ENCODE results near the gene GIMD1. TPM values are rescaled to one million over a fixed set of nuclear protein-coding genes. Genes with fewer than 3 reads are reported as not detected.

GIMD1 gene
- total RNA-seq, 1 experiment from 2014 or later = not detected

DNA sequence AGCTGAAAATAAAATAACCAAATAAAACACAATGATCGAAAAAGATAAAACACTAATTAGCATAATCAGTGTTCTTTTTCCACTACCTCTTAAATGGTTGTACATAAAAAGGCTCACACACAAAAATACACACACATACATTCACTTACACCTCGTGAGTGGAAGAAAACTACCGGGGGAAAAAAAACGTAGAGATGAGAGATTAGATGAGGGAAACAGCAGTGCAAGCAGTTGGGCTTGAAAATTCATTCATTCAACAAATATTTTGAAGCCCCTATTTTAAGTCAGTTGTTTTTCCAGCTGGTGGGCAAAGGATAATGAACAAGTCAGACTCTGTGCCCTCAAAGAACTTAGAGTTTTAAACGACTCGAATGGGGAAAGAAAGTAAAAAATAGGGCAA is 53.6 kb downstream of the GIMD1 start:
- peak overlapping the region; percentile 91 for H3K27ac ChIP-seq
- H3K9me2 ChIP-seq (ENCODE audit: insufficient read depth) = no peaks in the 10 kb centered on the region
- peaks cover 12% of the 10 kb centered on the region; the same call in 1 of the 2 replicates for H3F3A ChIP-seq (ENCODE audit: insufficient read depth, low read depth)

DNA sequence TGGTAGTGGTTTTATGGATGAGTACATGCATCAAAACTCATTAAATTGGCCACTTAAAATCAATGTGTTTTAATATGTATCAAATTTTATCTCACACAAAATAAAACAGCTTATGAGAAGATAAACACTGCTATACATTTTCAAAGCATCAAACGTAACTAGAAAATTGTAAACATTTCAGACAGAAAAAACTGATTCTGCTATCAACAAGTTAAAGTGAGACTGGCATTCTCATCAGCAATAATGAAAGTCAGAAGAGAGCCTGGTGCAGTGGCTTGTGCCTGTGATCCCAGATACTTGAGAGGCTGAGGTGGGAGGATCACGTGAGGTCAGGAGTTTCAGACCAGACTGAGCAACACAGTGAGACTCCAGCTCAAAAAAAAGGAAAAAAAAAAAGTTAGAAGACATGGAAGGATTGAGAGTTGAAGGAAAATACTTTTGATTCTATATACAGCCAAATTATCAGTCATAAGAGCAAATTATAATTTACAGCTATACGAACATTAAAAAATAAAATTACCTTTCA is 55.5 kb downstream of the GIMD1 start:
- no TSS peak for BruUV-seq (replicated peaks)
- Histone ChIP-seq H3K27ac (no peak overlapping the region), H4K20me1 (ENCODE audit: insufficient read depth) (no peaks in the 10 kb centered on the region), H3K27me3 (ENCODE audit: insufficient read depth, low read depth) (no peaks in the 10 kb centered on the region), H3K4me1 (replicated peaks; ENCODE audit: insufficient read depth) (peaks cover 15% of the 10 kb centered on the region), H3K4me2 (no peak overlapping the region), H2AFZ (no peak overlapping the region), H3K9me3 (ENCODE audit: insufficient read depth, low read depth) (no peaks in the 10 kb centered on the region), H3K36me3 (ENCODE audit: low read depth) (no peaks in the 10 kb centered on the region), H3K79me2 (ENCODE audit: low read depth) (peaks cover 41% of the 10 kb centered on the region), H3K4me3 (no peak overlapping the region), H3F3A (ENCODE audit: insufficient read depth, low read depth) (peaks cover 12% of the 10 kb centered on the region; the same call in 1 of the 2 replicates), H3K9me2 (ENCODE audit: insufficient read depth) (no peaks in the 10 kb centered on the region; the same call in 1 of the 2 replicates)
- intact Hi-C loops (cut with micrococcal nuclease; ENCODE audit: unreplicated experiment) = no loop called here
- ChIA-PET POLR2A (ENCODE audit: unreplicated experiment) (no interaction called here), CTCF (no interaction called here)
- DNase-seq = no peak
- TF ChIP-seq, protein P1, sequence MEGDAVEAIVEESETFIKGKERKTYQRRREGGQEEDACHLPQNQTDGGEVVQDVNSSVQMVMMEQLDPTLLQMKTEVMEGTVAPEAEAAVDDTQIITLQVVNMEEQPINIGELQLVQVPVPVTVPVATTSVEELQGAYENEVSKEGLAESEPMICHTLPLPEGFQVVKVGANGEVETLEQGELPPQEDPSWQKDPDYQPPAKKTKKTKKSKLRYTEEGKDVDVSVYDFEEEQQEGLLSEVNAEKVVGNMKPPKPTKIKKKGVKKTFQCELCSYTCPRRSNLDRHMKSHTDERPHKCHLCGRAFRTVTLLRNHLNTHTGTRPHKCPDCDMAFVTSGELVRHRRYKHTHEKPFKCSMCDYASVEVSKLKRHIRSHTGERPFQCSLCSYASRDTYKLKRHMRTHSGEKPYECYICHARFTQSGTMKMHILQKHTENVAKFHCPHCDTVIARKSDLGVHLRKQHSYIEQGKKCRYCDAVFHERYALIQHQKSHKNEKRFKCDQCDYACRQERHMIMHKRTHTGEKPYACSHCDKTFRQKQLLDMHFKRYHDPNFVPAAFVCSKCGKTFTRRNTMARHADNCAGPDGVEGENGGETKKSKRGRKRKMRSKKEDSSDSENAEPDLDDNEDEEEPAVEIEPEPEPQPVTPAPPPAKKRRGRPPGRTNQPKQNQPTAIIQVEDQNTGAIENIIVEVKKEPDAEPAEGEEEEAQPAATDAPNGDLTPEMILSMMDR (conservative IDR thresholded peaks at IDR 0.05) = no peak
- TF ChIP-seq EZH2 (IDR thresholded peaks at IDR 0.05; ENCODE audit: low read depth) = no peak

More for the DNA sequence above, 53.6 kb downstream of the GIMD1 start:
- POLR2A ChIA-PET (ENCODE audit: unreplicated experiment) = no interaction called here
- DNase-seq = no peak
- Histone ChIP-seq H3K9me3 (ENCODE audit: insufficient read depth, low read depth) (no peaks in the 10 kb centered on the region), H3K36me3 (ENCODE audit: low read depth) (no peaks in the 10 kb centered on the region), H2AFZ (peak overlapping the region; percentile 94), H3K4me2 (peak overlapping the region; percentile 95), H3K79me2 (ENCODE audit: low read depth) (peaks cover 60% of the 10 kb centered on the region), H4K20me1 (ENCODE audit: insufficient read depth) (no peaks in the 10 kb centered on the region), H3K27me3 (ENCODE audit: insufficient read depth, low read depth) (no peaks in the 10 kb centered on the region), H3K4me3 (peak overlapping the region; percentile 98), H3K4me1 (replicated peaks; ENCODE audit: insufficient read depth) (peaks cover 17% of the 10 kb centered on the region)
- no TSS peak for BruUV-seq (replicated peaks)
- intact Hi-C loops (cut with micrococcal nuclease; ENCODE audit: unreplicated experiment) = no loop called here
- CTCF ChIA-PET = no interaction called here
- TF ChIP-seq, protein P1 (conservative IDR thresholded peaks at IDR 0.05) = no peak
- no peak for TF ChIP-seq EZH2 (IDR thresholded peaks at IDR 0.05; ENCODE audit: low read depth)

DNA sequence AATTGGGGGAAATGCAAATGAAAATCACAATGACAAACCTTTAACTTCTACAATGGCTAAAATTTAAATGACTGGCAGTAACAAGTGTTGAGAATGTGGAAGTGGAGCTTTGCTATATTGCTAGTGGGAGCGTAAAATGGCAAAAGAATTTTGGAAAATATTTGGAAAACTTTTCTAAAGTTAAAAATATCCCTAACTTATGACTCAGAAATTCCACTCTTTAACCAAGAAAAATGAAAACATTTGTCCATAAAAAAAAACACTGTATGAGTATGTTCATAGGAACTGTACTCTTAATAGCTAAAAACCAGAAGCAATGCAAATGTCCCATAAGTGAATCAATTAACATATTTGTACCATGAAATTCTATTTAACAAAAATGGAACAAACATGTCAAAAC is 56.2 kb downstream of the GIMD1 start:
- BruUV-seq (replicated peaks) = no TSS peak
- H3F3A ChIP-seq (ENCODE audit: insufficient read depth, low read depth) = peaks cover 12% of the 10 kb centered on the region; the same call in 1 of the 2 replicates
- TF ChIP-seq, protein P1 (conservative IDR thresholded peaks at IDR 0.05) = no peak
- H3K4me1 ChIP-seq (replicated peaks; ENCODE audit: insufficient read depth) = peaks cover 9% of the 10 kb centered on the region; the same call in 1 of the 2 replicates
- no peak overlapping the region for H3K4me3 ChIP-seq
- H3K27me3 ChIP-seq (ENCODE audit: insufficient read depth, low read depth) = no peaks in the 10 kb centered on the region
- H2AFZ ChIP-seq = no peak overlapping the region
- ChIA-PET POLR2A (ENCODE audit: unreplicated experiment) (no interaction called here), CTCF (no interaction called here)
- no peaks in the 10 kb centered on the region for H3K36me3 ChIP-seq (ENCODE audit: low read depth)
- no peaks in the 10 kb centered on the region; the same call in 1 of the 2 replicates for H3K9me2 ChIP-seq (ENCODE audit: insufficient read depth)
- no peak overlapping the region for H3K4me2 ChIP-seq
- H4K20me1 ChIP-seq (ENCODE audit: insufficient read depth) = no peaks in the 10 kb centered on the region
- intact Hi-C loops (cut with micrococcal nuclease; ENCODE audit: unreplicated experiment) = no loop called here
- H3K79me2 ChIP-seq (ENCODE audit: low read depth) = peaks cover 34% of the 10 kb centered on the region
- no peak for DNase-seq
- no peak overlapping the region for H3K27ac ChIP-seq
- H3K9me3 ChIP-seq (ENCODE audit: insufficient read depth, low read depth) = no peaks in the 10 kb centered on the region

Other genes starting within 250 kb of the GIMD1 start
- 18.7 and 22.0 TPM in 2 replicates for gene TBCK, start 52.6 kb downstream of the GIMD1 start, total RNA-seq (2021)
- gene AIMP1, start 52.2 kb downstream of the GIMD1 start, total RNA-seq (2021) = 36.3 and 47.0 TPM in 2 replicates